Naive thymus-derived CD8-positive, alpha-beta T cell (primary cell): Measurements from ENCODE around the gene BSG. TPM values are rescaled to one million over a fixed set of nuclear protein-coding genes. Genes with fewer than 3 reads are reported as not detected.
"Not testable (repeated sequence)": the region's sequence is repeated elsewhere in the genome, so short reads cannot be mapped to it uniquely, and the experiment has no call there.

Experiments used
- ATAC-seq, 2 donors: fragments of 150-1000 bp; cut with Tn5 transposase in 1 of 2; sonication (Bioruptor Pico), chemical (Tn5 transposase) in 1 of 2; 1 replicate in 1 of 2; 2 replicates in 1 of 2; pipeline ENCODE4 v1.10.0; 2021; ENCODE audit warnings: mild to moderate bottlenecking in 2 of 2, moderate library complexity in 2 of 2
- POLR2A ChIA-PET: fragments of 350-600 bp; sonication (Branson Sonifier 250); formaldehyde crosslinking; loops from one replicate; lab custom pipeline; 2021; ENCODE audit warnings: antibody characterized with exemption; lab: Charles Lee
- DNase-seq, 10 donors: peaks; one replicate each; pipeline versions ENCODE4 v3.0.0 to v3.0.0-alpha.2; 2020 to 2022
- H3K27ac Mint-ChIP-seq, 10 donors: one replicate each; pipeline ENCODE4 v1.8.0; 2020 to 2022; ENCODE audit warnings: mild to moderate bottlenecking in 10 of 10, mixed read lengths in 10 of 10, moderate library complexity in 4 of 10, inconsistent platforms in 1 of 10
- H3K27me3 Mint-ChIP-seq, 5 donors: one replicate each; pipeline ENCODE4 v1.8.0; 2021 to 2022; ENCODE audit warnings: mixed read lengths in 5 of 5
- H3K36me3 Mint-ChIP-seq, 3 donors: one replicate each; pipeline ENCODE4 v1.8.0; 2020 to 2022; ENCODE audit warnings: mixed read lengths in 3 of 3, mild to moderate bottlenecking in 2 of 3, inconsistent platforms in 1 of 3
- H3K4me1 Mint-ChIP-seq, 4 donors: one replicate each; pipeline ENCODE4 v1.8.0; 2021 to 2022; ENCODE audit warnings: mixed read lengths in 4 of 4
- H3K4me3 Mint-ChIP-seq, 10 donors: one replicate each; pipeline ENCODE4 v1.8.0; 2020 to 2022; ENCODE audit warnings: mild to moderate bottlenecking in 10 of 10, mixed read lengths in 10 of 10, moderate library complexity in 6 of 10, inconsistent platforms in 1 of 10
- H3K9me3 Mint-ChIP-seq, 9 donors: one replicate each; pipeline ENCODE4 v1.8.0; 2020 to 2022; ENCODE audit warnings: mixed read lengths in 9 of 9, mild to moderate bottlenecking in 3 of 9, inconsistent platforms in 1 of 9, moderate library complexity in 1 of 9
- polyA plus RNA-seq, 3 donors: library from polyadenylated mRNA; unstranded; fragments of 300-500 nt; fragmentation: Illumina TruSeq; gene quantifications; one replicate each; pipeline ENCODE4 v1.2.3, GENCODE V29; 2021
- total RNA-seq, 8 experiments: library from RNA in 2 of 8; stranded (reverse) in 2 of 8; gene quantifications; one replicate each; pipeline ENCODE4 v1.2.3 and lab custom pipeline; 2021 to 2026

Gene BSG
- total and polyA plus RNA-seq, 5 experiments from 2014 or later = 106 to 313 (median 282) TPM

DNA sequence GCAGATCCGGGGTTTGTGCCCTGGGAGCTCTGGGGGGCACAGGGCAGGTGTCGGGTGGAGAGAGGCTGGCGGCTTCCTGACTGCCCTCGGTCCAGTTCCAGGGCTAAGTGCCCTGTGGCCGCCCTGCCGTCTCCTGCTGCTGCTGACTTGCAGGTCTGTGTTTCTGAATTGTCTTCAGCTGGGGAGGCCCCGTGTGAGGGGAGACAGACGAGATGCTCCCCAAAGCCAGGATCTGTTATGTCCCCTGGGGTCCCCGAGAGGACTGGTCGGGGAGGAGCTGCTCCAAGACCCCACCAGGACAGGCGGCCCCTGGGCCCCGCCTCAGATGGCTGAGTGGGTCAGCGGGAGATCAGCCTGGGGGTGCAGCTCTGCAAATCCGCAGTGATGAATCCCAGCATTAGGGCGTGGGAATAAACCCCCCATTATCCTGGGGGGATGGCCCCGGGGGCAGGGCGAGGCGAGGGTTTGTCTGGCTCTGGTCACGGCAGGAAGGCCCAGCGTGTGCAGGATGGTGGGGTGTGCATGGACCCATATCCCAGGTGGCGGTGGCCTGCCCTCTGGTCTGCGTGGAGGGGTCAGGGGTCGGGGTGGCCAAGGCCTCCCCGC, 22.0 kb downstream of the BSG start:
- H3K27me3 Mint-ChIP-seq = peaks cover 0 to 16% (median 0%) of the 10 kb centered on the region in 5 donors
- POLR2A ChIA-PET = interaction anchor here (1.0 kb wide), 1 partner anchor 69 kb away, joined by 3 read pairs; the partner anchor contains the start of gene RNF126
- no peak overlapping the region for H3K4me3 Mint-ChIP-seq
- H3K9me3 Mint-ChIP-seq = no peaks in the 10 kb centered on the region
- no peaks in the 10 kb centered on the region for H3K36me3 Mint-ChIP-seq
- peaks cover 0 to 5% (median 2%) of the 10 kb centered on the region in 4 donors for H3K4me1 Mint-ChIP-seq
- DNase-seq = no peak
- H3K27ac Mint-ChIP-seq = peak overlapping the region in 1 of 10 donors; percentile 13
- ATAC-seq = no peak

DNA sequence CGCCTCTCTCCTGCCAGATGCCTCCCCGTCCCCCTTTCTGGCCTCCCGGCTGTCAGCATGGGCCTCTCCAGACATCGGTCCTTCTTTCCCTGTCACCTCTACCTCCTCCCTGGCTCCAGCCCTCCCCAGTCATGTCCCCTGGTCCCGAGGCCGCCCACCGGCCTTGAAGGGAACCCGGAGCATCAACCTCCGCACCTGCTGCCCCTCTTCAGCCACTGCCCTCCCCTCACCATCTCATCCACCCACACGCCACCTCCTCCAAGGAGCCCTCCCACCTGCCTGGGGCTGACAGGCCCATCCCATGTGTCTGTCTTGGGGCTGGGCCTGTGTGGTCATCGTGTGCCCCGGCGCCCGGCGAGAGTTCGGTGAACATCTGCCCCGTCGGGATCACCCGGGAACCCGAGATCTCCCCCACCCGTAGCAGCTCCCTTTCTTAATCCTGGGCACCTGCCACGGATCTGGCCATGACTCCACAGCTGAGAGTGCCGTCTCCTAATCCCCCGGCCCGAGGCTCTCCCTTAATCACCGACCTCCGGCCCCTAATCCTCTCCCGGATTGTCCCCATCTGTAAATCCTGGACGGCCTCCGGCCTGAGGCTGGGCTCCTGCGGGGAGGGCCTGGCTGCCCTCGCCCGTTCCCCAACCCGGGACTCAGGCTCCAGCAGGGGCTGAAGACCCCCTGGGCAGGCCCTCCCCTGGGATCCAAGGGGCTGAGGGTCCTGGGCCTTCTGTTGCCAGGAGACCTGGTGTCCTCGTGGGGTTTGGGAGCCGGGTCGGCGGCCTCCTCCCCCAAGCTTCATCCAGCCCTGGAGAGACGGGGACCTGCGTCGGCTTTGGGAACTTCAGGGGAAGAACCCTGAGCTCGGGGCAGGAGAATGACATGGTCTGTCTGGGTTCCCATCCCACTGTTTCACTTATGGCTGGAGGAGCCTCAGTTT, 23.2 kb downstream of the BSG start:
- Mint-ChIP-seq H3K4me1 (peaks cover 0 to 3% (median 1%) of the 10 kb centered on the region in 4 donors), H3K36me3 (no peaks in the 10 kb centered on the region), H3K4me3 (no peak overlapping the region), H3K9me3 (peaks cover 0 to under 1% (median 0%) of the 10 kb centered on the region in 9 donors), H3K27ac (no peak overlapping the region), H3K27me3 (peaks cover 0 to 14% (median 0%) of the 10 kb centered on the region in 5 donors)
- no peak for DNase-seq
- POLR2A ChIA-PET = interaction anchor here (0.6 to 1.1 kb wide), 2 partner anchors 81 to 85 kb away, joined by 3 to 4 read pairs; no protein-coding TSS in a partner anchor
- no peak for ATAC-seq

DNA sequence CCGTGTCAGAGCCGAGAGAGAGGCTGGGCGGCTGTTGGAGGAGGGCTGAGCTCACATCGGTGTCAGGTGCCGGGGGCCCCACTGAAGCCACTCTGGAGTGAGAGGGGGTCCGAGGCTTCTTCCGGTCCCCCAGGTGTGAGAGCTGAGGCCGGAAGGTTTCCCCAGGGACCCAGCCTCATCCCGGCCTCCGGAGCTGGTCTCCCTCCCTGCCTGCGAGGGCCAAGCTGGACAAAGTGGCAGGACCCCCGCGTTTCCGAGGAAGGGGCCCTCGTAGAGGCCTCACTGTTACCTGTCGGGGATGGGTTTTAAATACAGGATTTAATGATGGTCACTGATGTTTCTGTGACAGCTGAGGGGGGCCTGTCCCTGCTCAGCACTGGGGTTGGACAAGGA, 23.9 kb downstream of the BSG start:
- no peaks in the 10 kb centered on the region for H3K36me3 Mint-ChIP-seq
- H3K27ac Mint-ChIP-seq = no peak overlapping the region

DNA sequence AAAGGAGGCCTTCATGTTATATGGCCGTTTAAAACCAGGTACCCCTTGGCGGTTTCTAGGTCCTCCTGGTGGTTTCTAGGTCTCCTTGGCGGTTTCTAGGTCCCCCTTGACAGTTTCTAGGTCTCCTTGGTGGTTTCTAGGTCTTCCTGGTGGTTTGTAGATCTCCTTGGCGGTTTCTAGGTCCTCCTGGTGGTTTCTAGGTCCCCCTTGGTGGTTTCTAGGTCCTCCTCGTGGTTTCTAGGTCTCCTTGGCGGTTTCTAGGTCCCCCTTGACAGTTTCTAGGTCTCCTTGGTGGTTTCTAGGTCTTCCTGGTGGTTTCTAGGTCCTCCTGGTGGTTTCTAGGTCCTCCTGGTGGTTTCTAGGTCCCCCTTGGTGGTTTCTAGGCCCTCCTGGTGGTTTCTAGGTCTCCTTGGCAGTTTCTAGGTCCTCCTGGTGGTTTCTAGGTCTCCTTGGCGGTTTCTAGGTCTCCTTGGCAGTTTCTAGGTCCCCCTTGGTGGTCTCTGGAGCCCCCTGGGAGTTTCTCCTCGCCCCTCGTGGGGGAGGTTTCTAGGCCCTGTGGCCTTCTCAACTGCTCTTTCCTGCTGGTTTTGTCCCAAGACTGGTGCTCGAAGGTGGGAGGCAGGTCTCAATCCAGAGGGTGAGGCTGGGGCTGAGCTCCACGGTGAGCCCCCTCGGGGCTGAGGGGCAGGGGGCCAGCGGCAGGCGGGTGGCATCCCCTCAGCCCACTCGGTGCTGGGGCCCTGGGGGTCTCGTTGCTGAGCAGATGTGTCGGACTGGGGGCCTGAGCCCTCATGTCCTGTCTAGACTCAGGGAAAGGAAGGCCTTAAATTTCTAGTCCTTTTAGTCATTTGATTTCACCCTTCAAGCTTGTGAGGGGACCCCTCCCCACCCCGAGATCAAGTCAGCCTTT, 25.3 kb downstream of the BSG start:
- Mint-ChIP-seq H3K9me3 (peaks cover 0 to 8% (median 0%) of the 10 kb centered on the region in 9 donors), H3K27me3 (peaks cover 0 to 6% (median 0%) of the 10 kb centered on the region in 5 donors), H3K36me3 (no peaks in the 10 kb centered on the region), H3K27ac (no peak overlapping the region), H3K4me1 (no peaks in the 10 kb centered on the region), H3K4me3 (no peak overlapping the region)
- DNase-seq (no peak), ATAC-seq (no peak)
- POLR2A ChIA-PET = interaction anchor here (0.5 kb wide), 1 partner anchor 1298 kb away, joined by 3 read pairs; no protein-coding TSS in a partner anchor

More for the DNA sequence above, 23.9 kb downstream of the BSG start:
- peaks cover 0 to 2% (median under 1%) of the 10 kb centered on the region in 4 donors for H3K4me1 Mint-ChIP-seq
- H3K27me3 Mint-ChIP-seq = peaks cover 0 to 11% (median 0%) of the 10 kb centered on the region in 5 donors
- DNase-seq (no peak), ATAC-seq (no peak)
- H3K4me3 Mint-ChIP-seq = no peak overlapping the region
- H3K9me3 Mint-ChIP-seq = peaks cover 0 to 4% (median 0%) of the 10 kb centered on the region in 9 donors
- POLR2A ChIA-PET = interaction anchor here (1.1 kb wide), 1 partner anchor 86 kb away, joined by 3 read pairs; no protein-coding TSS in a partner anchor

DNA sequence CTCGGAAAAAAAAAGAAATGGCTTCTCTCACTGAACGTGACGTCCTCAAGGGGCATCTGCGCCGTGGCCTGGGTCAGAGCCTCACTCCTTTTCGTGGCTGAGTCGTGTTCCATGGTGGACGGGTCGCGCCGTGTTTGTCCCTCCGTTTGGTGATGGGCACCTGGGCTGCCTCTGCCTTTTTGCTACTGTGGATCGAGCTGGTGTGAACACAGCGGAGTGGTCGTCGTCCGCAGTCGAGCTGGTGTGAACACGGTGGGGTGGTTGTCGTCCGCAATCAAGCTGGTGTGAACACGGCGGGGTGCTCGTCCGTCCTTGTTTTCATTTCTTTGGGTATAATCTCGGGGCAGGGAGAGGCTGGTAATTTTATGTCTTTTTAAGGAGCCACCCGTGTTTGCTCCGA, 28.9 kb downstream of the BSG start:
- no peaks in the 10 kb centered on the region for H3K27me3 Mint-ChIP-seq
- no peak for ATAC-seq

DNA sequence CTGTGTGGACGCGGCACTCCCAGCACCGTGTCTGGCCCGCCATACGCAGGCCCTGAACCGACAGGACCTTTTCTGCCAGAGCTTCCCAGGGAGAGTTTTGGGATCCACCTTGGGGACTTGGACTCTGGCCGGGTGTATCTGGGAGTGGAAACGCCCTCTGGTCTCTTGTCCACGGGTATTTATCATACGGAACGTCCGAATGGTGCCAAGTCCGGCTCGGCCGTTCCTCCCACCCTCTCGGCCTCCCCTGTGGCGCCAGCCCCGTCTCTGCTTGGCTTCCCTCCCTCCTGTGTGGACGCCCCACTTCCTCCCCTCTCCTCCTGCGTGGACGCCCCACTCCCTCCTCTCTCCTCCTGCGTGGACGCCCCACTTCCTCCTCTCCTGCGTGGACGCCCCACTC, 29.4 kb downstream of the BSG start:
- Mint-ChIP-seq H3K4me3 (no peak overlapping the region), H3K27ac (no peak overlapping the region), H3K4me1 (no peaks in the 10 kb centered on the region), H3K36me3 (no peaks in the 10 kb centered on the region), H3K27me3 (no peaks in the 10 kb centered on the region), H3K9me3 (peaks cover 0 to 8% (median 0%) of the 10 kb centered on the region in 9 donors)
- POLR2A ChIA-PET = no interaction called here
- ATAC-seq (no peak), DNase-seq (no peak)

More for the DNA sequence above, 28.9 kb downstream of the BSG start:
- POLR2A ChIA-PET = no interaction called here
- no peaks in the 10 kb centered on the region for H3K4me1 Mint-ChIP-seq
- H3K4me3 Mint-ChIP-seq = no peak overlapping the region
- H3K9me3 Mint-ChIP-seq = peaks cover 0 to 8% (median 0%) of the 10 kb centered on the region in 9 donors
- H3K27ac Mint-ChIP-seq = peak overlapping the region in 2 of 10 donors; percentile 46 to 73
- no peaks in the 10 kb centered on the region for H3K36me3 Mint-ChIP-seq
- DNase-seq = no peak

DNA sequence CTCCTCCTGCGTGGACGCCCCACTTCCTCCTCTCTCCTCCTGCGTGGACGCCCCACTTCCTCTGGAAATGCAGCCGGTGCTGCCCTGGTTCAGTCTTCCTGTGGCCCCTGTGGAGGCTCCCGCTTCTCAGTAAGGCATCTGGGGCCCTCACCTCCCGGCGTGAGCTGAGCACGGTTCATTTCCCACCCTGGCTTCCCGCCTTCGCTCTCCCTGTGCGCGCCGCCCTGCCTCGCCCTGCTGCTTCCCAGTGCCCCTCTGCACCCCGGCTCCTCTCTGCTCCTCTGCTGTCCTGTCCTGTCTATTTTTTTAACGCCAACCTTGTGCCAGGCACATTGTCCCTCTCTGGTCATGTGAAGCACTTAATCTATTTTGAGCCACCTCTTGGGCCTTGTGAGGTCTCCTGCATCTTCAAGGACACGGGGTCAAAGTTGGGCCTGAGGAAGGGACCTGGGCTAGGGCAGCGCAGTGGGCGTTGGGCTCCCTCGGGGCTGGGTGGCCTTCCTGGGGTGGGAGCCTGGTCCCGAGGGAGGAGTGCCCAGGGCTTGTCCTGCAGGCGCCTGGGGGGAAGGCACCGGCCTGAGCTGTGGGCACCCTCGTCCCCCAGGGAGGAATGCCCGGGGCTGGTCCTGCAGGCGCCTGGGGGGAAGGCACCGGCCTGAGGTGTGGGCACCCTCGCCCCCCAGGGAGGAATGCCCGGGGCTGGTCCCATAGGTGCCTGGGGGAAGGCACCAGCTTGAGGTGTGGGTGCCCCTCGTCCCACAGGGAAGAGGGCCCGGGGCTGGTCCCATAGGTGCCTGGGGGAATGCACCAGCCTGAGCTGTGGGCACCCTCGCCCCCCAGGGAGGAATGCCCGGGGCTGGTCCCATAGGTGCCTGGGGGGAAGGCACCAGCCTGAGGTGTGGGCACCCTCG, 30.2 kb downstream of the BSG start:
- H3K9me3 Mint-ChIP-seq = peaks cover 0 to 8% (median 0%) of the 10 kb centered on the region in 9 donors
- no peaks in the 10 kb centered on the region for H3K4me1 Mint-ChIP-seq
- ATAC-seq (no peak), DNase-seq (no peak)
- no peaks in the 10 kb centered on the region for H3K36me3 Mint-ChIP-seq
- POLR2A ChIA-PET = no interaction called here
- H3K27me3 Mint-ChIP-seq = no peaks in the 10 kb centered on the region
- no peak overlapping the region for H3K27ac Mint-ChIP-seq
- H3K4me3 Mint-ChIP-seq = no peak overlapping the region

DNA sequence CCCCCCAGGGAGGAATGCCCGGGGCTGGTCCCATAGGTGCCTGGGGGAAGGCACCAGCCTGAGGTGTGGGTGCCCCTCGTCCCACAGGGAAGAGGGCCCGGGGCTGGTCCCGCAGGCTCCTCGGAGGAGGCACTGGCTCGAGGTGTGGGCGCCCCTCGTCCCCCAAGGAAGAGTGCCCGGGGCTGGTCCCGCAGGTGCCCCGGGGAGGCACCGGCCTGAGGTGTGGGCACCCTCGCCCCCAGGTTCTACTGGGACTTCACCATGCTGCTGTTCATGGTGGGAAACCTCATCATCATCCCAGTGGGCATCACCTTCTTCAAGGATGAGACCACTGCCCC, 30.9 kb downstream of the BSG start:
- H3K4me1 Mint-ChIP-seq, ATAC-seq, H3K9me3 Mint-ChIP-seq, H3K36me3 Mint-ChIP-seq, H3K4me3 Mint-ChIP-seq, H3K27ac Mint-ChIP-seq, DNase-seq, POLR2A ChIA-PET, H3K27me3 Mint-ChIP-seq: not testable (repeated sequence)

DNA sequence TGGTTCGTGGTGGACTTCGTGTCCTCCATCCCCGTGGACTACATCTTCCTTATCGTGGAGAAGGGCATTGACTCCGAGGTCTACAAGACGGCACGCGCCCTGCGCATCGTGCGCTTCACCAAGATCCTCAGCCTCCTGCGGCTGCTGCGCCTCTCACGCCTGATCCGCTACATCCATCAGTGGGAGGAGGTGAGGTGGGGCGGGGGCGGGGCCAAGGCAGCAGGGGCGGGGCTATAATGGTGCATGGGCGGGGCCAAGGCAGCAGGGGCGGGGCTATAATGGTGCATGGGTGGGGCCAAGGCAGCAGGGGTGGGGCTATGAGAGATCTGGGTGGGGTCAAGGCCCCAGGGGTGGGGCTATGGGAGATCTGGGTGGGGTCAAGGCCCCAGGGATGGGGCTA, 31.4 kb downstream of the BSG start:
- DNase-seq (peak in 1 of 10 donors; percentile 20), ATAC-seq (peak; percentile 58 to 65)
- H3K36me3 Mint-ChIP-seq, H3K27me3 Mint-ChIP-seq, H3K27ac Mint-ChIP-seq, H3K9me3 Mint-ChIP-seq, H3K4me3 Mint-ChIP-seq, POLR2A ChIA-PET, H3K4me1 Mint-ChIP-seq: not testable (repeated sequence)

DNA sequence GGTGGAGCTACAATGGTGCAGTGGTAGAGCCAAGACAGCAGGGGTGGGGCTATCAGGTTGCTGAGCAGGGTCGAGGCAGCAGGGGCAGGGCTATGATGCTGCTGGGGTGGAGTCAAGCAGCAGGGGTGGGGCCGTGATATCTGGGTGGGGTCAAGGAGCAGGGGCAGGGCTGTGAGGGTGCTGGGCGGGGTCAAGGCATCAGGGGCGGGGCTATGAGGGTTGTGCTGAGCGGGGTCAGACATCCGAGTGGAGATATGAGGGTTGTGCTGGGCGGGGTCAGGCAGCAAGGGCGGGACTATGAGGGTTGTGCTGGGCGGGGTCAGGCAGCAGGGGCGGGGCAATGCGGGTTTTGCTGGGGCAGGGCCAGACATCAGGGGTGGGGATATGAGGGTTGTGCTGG, 32.0 kb downstream of the BSG start:
- Mint-ChIP-seq H3K4me1 (peaks cover 0 to 3% (median under 1%) of the 10 kb centered on the region in 4 donors), H3K27me3 (no peaks in the 10 kb centered on the region), H3K9me3 (peaks cover 0 to 8% (median 0%) of the 10 kb centered on the region in 9 donors), H3K36me3 (no peaks in the 10 kb centered on the region), H3K4me3 (no peak overlapping the region), H3K27ac (peak overlapping the region in 1 of 10 donors; percentile 55)
- DNase-seq (peak in 5 of 10 donors; percentile 18 to 31 (median 30)), ATAC-seq (peak; percentile 67 to 73)
- POLR2A ChIA-PET = interaction anchor here (0.6 to 0.8 kb wide), 2 partner anchors 57 to 66 kb away, joined by 3 to 4 read pairs; no protein-coding TSS in a partner anchor
